Mesothelial cell of epicardium (in vitro differentiated cells): ENCODE data around the gene RFFL. TPM values are rescaled to one million over a fixed set of nuclear protein-coding genes. Genes with fewer than 3 reads are reported as not detected.
"Not testable (repeated sequence)": the region's sequence is repeated elsewhere in the genome, so short reads cannot be mapped to it uniquely, and the experiment has no call there.

Source experiments
- DNase-seq, 2 experiments: peaks; one replicate each; pipeline ENCODE4 v3.0.0; 2021; ENCODE audit warnings: low spot score in 2 of 2; ENCODE audit not compliant: unreplicated experiment in 2 of 2
- H3K27ac Mint-ChIP-seq: 2 replicates; pipeline ENCODE4 v1.8.0; 2021; ENCODE audit warnings: mixed read lengths
- H3K27me3 Mint-ChIP-seq: 2 replicates; pipeline ENCODE4 v1.8.0; 2021; ENCODE audit warnings: low read depth, mixed read lengths
- H3K36me3 Mint-ChIP-seq: 2 replicates; pipeline ENCODE4 v1.8.0; 2021; ENCODE audit warnings: mixed read lengths
- H3K4me1 Mint-ChIP-seq: 2 replicates; pipeline ENCODE4 v1.8.0; 2021; ENCODE audit warnings: mixed read lengths
- H3K4me3 Mint-ChIP-seq: 2 replicates; pipeline ENCODE4 v1.8.0; 2021; ENCODE audit warnings: mild to moderate bottlenecking, moderate library complexity, mixed read lengths
- H3K9me3 Mint-ChIP-seq: 2 replicates; pipeline ENCODE4 v1.8.0; 2021; ENCODE audit warnings: mixed read lengths
- CTCF ChIP-seq: fragments of 200-600 bp; sonication (generic); IDR thresholded peaks from one replicate; pipeline ENCODE4 v1.5.0; 2021; ENCODE audit warnings: antibody characterized with exemption; ENCODE audit not compliant: unreplicated experiment
- total RNA-seq: library from RNA; stranded (reverse); gene quantifications from 3 replicates; pipeline ENCODE4 v1.2.1, GENCODE V29; 2021

RFFL gene
- total RNA-seq, 1 donor from 2014 or later, result 19.8 TPM

DNA sequence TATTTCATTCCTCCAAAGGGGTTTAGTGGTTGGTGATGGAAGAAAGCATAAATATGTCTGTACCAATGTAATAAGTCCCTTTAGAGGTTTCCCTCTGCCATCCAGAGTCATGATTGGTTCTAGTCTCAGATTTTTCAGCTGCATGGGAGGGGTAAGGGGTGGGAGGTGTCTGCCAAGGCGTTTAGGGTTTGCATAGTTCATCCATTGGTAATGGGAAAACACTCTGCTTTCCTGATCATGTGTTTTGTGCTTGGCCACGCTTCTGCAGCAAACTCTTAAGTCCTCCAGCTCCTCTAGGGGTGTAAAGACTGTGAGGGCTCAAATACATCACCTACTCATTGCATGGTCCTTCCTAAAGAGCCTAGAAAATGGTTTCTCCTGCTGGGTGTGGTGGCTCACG is 53.4 kb downstream of the RFFL start:
- no peaks in the 10 kb centered on the region for H3K27me3 Mint-ChIP-seq
- peaks cover 15% of the 10 kb centered on the region for H3K36me3 Mint-ChIP-seq
- no peak overlapping the region for H3K4me3 Mint-ChIP-seq
- no peak for DNase-seq
- H3K9me3 Mint-ChIP-seq, result no peaks in the 10 kb centered on the region
- peaks cover 6% of the 10 kb centered on the region for H3K4me1 Mint-ChIP-seq
- TF ChIP-seq CTCF, result no peak
- no peak overlapping the region for H3K27ac Mint-ChIP-seq

GRCh38 chr17:35006961-35007360 is 56.5 kb downstream of the RFFL start:
- H3K36me3 Mint-ChIP-seq, result peaks cover 26% of the 10 kb centered on the region
- no peak for TF ChIP-seq CTCF
- no peaks in the 10 kb centered on the region for H3K9me3 Mint-ChIP-seq
- H3K4me3 Mint-ChIP-seq, result no peak overlapping the region
- no peak overlapping the region for H3K27ac Mint-ChIP-seq
- H3K4me1 Mint-ChIP-seq, result no peaks in the 10 kb centered on the region
- H3K27me3 Mint-ChIP-seq, result no peaks in the 10 kb centered on the region
- DNase-seq, result no peak

DNA sequence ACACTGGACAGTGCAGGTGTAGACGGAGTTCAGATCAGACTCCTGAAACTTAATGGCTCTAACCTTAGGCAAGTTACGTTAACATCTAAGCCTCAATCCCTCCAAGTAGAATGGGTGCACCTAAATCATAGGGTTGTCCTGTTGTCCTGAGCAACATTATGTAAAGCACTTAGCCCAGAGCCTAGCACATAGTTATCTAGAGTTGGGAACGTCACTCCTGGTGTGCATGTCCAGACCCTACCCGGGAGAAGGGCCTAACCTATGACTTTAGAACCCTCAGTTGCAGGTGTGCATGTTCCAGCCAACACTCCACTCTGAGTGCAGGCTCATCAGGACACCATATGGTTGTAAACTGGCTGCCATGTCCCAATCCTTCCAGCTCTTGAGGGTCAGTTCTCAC is 57.2 kb downstream of the RFFL start:
- H3K36me3 Mint-ChIP-seq, result peaks cover 29% of the 10 kb centered on the region

DNA sequence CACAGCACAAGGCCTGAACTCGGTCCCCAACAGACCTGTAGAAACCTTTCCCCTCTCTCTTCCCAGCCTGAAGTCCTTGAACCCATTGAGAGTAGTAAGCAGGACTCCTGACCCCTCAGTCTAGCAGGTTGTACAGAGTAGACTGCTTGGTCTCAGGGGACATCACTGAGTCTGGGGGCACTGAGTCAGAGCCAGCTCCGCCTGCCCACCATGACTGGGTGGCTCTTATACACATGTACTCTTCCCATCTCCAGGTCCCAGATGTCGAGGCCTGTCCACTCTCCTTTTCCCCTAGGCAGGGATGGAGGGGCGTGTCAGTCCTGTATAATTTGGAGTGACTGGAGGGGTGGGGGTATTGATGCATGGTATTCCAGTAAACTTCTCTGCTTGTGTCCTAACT is 59.7 kb downstream of the RFFL start:
- no peak for DNase-seq
- H3K27ac Mint-ChIP-seq, result no peak overlapping the region
- H3K27me3 Mint-ChIP-seq, result no peaks in the 10 kb centered on the region
- H3K4me3 Mint-ChIP-seq, result no peak overlapping the region
- H3K9me3 Mint-ChIP-seq, result no peaks in the 10 kb centered on the region
- peaks cover 28% of the 10 kb centered on the region for H3K36me3 Mint-ChIP-seq
- TF ChIP-seq CTCF, result no peak
- no peaks in the 10 kb centered on the region for H3K4me1 Mint-ChIP-seq

More for the DNA sequence above, 57.2 kb downstream of the RFFL start:
- no peaks in the 10 kb centered on the region for H3K9me3 Mint-ChIP-seq
- TF ChIP-seq CTCF, result no peak
- no peaks in the 10 kb centered on the region for H3K4me1 Mint-ChIP-seq
- H3K27me3 Mint-ChIP-seq, result no peaks in the 10 kb centered on the region
- H3K4me3 Mint-ChIP-seq, result no peak overlapping the region
- no peak for DNase-seq
- no peak overlapping the region for H3K27ac Mint-ChIP-seq

DNA sequence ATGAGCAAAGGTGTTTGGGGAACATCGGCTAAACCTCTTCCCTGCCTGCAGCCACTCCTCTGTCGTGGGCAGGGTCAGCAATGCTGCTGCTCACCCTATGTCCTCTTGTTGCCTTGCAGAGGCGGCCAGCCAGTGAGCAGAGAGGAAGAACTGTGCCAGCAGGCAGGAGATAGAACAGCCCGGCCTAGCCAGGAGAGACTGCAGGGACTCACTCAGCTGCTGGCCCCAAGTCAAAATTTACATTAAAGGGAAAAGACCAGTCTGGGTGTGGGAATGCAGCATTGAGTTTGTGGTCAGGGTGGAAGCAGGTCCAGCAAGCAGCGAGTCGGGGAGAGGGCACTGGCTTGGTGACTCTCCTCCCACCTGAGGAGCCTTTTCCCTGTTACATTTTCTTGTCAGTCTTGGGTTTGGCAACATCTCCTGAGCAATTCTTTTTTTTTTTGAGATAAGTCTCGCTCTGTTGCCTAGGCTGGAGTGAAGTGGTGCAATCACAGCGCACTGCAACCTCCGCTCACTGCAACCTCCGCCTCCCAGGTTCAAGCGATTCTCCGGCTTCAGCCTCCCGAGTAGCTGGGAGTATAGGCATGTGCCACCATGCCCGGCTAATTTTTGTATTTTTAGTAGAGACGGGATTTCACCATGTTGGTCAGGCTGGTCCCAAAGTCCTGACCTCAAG is 60.5 kb downstream of the RFFL start:
- no peak for TF ChIP-seq CTCF
- Mint-ChIP-seq H3K4me3 (no peak overlapping the region), H3K36me3 (peaks cover 32% of the 10 kb centered on the region), H3K9me3 (no peaks in the 10 kb centered on the region), H3K4me1 (peaks cover 4% of the 10 kb centered on the region), H3K27me3 (no peaks in the 10 kb centered on the region), H3K27ac (no peak overlapping the region)
- no peak for DNase-seq

- H3K36me3 Mint-ChIP-seq, result peaks cover 32% of the 10 kb centered on the region
Measured at GRCh38 chr17:35001549-35001948, 62.0 kb downstream of the RFFL start.

GRCh38 chr17:35000965-35001364 is 62.5 kb downstream of the RFFL start:
- H3K27ac Mint-ChIP-seq, H3K9me3 Mint-ChIP-seq, H3K27me3 Mint-ChIP-seq, DNase-seq, H3K4me3 Mint-ChIP-seq: not testable (repeated sequence)
- H3K4me1 Mint-ChIP-seq, result peaks cover 21% of the 10 kb centered on the region
- H3K36me3 Mint-ChIP-seq, result peaks cover 35% of the 10 kb centered on the region

More at GRCh38 chr17:35001549-35001948, 62.0 kb downstream of the RFFL start:
- TF ChIP-seq CTCF, result no peak
- H3K27me3 Mint-ChIP-seq, result no peaks in the 10 kb centered on the region
- DNase-seq, result no peak
- H3K27ac Mint-ChIP-seq, result no peak overlapping the region
- no peaks in the 10 kb centered on the region for H3K9me3 Mint-ChIP-seq
- H3K4me3 Mint-ChIP-seq, result no peak overlapping the region
- peaks cover 17% of the 10 kb centered on the region for H3K4me1 Mint-ChIP-seq
